Endothelial cell of umbilical vein (primary cell): ENCODE results near the gene LTN1.

Source experiments
- EZH2 ChIP-seq: IDR thresholded peaks from 2 replicates; pipeline ENCODE4 v1.6.1; 2012; ENCODE audit warnings: borderline replicate concordance, low read depth, mild to moderate bottlenecking, moderate library complexity, low read length, inconsistent platforms; ENCODE audit not compliant: severe bottlenecking
- TF ChIP-seq, protein P1 (sequence below), 2 donors: IDR thresholded peaks; 1 replicate in 1 of 2; 2 replicates in 1 of 2; pipeline ENCODE4 v1.5.1; 2011; ENCODE audit warnings: low read length in 2 of 2, mild to moderate bottlenecking in 2 of 2, moderate library complexity in 2 of 2, control low read depth in 1 of 2, inconsistent platforms in 1 of 2, low read depth in 1 of 2; ENCODE audit not compliant: insufficient read depth in 1 of 2; ENCODE audit errors: extremely low read depth in 1 of 2

GRCh38 chr21:28932717-28933116 lies 60.0 kb downstream of the LTN1 start:
- TF ChIP-seq, protein P1, sequence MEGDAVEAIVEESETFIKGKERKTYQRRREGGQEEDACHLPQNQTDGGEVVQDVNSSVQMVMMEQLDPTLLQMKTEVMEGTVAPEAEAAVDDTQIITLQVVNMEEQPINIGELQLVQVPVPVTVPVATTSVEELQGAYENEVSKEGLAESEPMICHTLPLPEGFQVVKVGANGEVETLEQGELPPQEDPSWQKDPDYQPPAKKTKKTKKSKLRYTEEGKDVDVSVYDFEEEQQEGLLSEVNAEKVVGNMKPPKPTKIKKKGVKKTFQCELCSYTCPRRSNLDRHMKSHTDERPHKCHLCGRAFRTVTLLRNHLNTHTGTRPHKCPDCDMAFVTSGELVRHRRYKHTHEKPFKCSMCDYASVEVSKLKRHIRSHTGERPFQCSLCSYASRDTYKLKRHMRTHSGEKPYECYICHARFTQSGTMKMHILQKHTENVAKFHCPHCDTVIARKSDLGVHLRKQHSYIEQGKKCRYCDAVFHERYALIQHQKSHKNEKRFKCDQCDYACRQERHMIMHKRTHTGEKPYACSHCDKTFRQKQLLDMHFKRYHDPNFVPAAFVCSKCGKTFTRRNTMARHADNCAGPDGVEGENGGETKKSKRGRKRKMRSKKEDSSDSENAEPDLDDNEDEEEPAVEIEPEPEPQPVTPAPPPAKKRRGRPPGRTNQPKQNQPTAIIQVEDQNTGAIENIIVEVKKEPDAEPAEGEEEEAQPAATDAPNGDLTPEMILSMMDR (IDR thresholded peaks at IDR 0.05; ENCODE audit: extremely low read depth in 1 of 2, insufficient read depth in 1 of 2, low read depth in 1 of 2, low read length in 2 of 2) = no peak
- no peak for TF ChIP-seq EZH2
